Lower lobe of right lung (tissue), 2 donors: ENCODE results near the gene ULK4. TPM values are rescaled to one million over a fixed set of nuclear protein-coding genes. Genes with fewer than 3 reads are reported as not detected.
"Not testable (repeated sequence)": the region's sequence is repeated elsewhere in the genome, so short reads cannot be mapped to it uniquely, and the experiment has no call there.

Experiments used
- ATAC-seq, 2 donors: fragments of 200-7000 bp; cut with Tn5 transposase; one replicate each; pipeline ENCODE4 v1.9.1; 2020 to 2022; ENCODE audit warnings: mild to moderate bottlenecking in 2 of 2, moderate library complexity in 2 of 2
- DNase-seq: peaks from one replicate; pipeline ENCODE4 v3.0.0-alpha.2; 2020
- H3K27ac ChIP-seq: fragments of 200-600 bp; one replicate; pipeline ENCODE4 v1.8.0; 2022
- H3K27me3 ChIP-seq: fragments of 200-600 bp; one replicate; pipeline ENCODE4 v1.8.0; 2022; ENCODE audit warnings: low read depth
- H3K36me3 ChIP-seq: fragments of 200-600 bp; one replicate; pipeline ENCODE4 v1.8.0; 2022; ENCODE audit warnings: mild to moderate bottlenecking
- H3K4me1 ChIP-seq: fragments of 200-600 bp; one replicate; pipeline ENCODE4 v1.8.0; 2022
- H3K4me3 ChIP-seq: fragments of 200-600 bp; one replicate; pipeline ENCODE4 v1.8.0; 2022; ENCODE audit warnings: mild to moderate bottlenecking
- H3K9me3 ChIP-seq: fragments of 200-600 bp; one replicate; pipeline ENCODE4 v1.8.0; 2022
- CTCF ChIP-seq: fragments of 200-600 bp; IDR thresholded peaks from one replicate; pipeline ENCODE4 v1.8.0; 2022; ENCODE audit warnings: antibody characterized with exemption, mild to moderate bottlenecking
- intact Hi-C: fragments of 100-400 bp; cut with DNase I; formaldehyde crosslinking; loops from one replicate; pipeline ENCODE4 v1.11.0; 2022
- total RNA-seq: library from RNA; stranded (reverse); fragmentation: NEBNext Ultra II Directional; extraction: Animal tissue kit (Norgen Biotek cat#: 25700); gene quantifications from one replicate; pipeline ENCODE4 v1.2.1, GENCODE V29; 2021
- donor health status: DM: no; HTN: yes; CAD: no; lungs with severe emphysema.

Gene ULK4
- total RNA-seq, 1 donor from 2014 or later = 11.4 TPM

DNA sequence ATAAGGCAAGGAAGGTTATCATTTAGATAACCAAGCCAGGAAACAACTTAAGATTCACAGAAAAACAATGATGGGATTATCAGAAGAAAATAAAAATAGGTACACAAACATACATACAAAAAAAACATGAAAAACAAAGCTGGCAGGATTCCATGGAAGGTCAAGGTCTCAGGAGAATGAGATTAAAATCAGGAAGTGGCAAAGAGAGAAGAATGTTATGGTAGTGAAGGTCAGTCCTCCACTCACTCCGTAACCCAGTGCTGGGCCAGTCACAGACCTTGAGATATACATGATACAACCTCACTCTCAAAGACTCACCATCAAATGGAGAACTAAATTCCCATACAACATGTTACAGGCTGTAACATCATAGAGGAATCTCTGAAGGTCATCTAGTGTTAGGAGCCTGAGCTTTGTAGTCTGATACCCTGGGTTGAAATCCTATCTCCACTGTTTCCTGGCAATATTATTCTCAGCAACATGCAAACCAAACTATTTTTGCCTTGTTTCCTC, 668.7 kb downstream of the ULK4 start:
- intact Hi-C loops = no loop called here
- H3K27me3 ChIP-seq = no peaks in the 10 kb centered on the region
- H3K27ac ChIP-seq = no peak overlapping the region
- no peak for TF ChIP-seq CTCF
- H3K4me3 ChIP-seq = no peak overlapping the region
- no peaks in the 10 kb centered on the region for H3K4me1 ChIP-seq
- no peak for DNase-seq
- ATAC-seq = no peak
- H3K36me3 ChIP-seq = no peaks in the 10 kb centered on the region
- no peaks in the 10 kb centered on the region for H3K9me3 ChIP-seq

GRCh38 chr3:41290736-41291135, 671.2 kb downstream of the ULK4 start:
- TF ChIP-seq CTCF = no peak
- Histone ChIP-seq H3K4me3 (no peak overlapping the region), H3K27ac (no peak overlapping the region), H3K4me1 (no peaks in the 10 kb centered on the region), H3K9me3 (no peaks in the 10 kb centered on the region), H3K36me3 (no peaks in the 10 kb centered on the region), H3K27me3 (no peaks in the 10 kb centered on the region)
- no peak for DNase-seq
- no peak for ATAC-seq
- intact Hi-C loops = no loop called here

DNA sequence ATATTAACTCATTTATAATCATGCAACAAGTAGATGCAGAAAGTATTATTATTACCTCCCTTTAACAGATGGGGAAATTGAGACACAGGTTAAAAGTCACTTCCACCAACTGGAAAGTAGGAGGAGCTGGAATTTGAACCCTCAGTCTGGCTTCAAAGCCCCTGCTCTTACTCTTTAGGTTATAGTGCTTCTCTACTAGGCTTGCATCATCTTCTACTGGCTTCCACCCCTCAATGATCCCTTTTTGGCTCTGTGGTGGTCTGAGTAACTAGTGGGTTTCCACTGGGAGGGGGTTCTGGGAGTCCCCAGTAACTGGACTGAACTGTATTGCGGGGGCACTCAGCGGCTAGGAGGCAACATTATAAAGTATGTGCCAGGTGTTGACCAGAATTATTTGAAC, 671.6 kb downstream of the ULK4 start:
- no peak for ATAC-seq
- no peaks in the 10 kb centered on the region for H3K36me3 ChIP-seq
- H3K27me3 ChIP-seq = no peaks in the 10 kb centered on the region
- intact Hi-C loops = no loop called here
- no peaks in the 10 kb centered on the region for H3K9me3 ChIP-seq
- H3K27ac ChIP-seq = no peak overlapping the region
- no peak overlapping the region for H3K4me3 ChIP-seq
- no peak for TF ChIP-seq CTCF
- no peaks in the 10 kb centered on the region for H3K4me1 ChIP-seq
- DNase-seq = no peak

DNA sequence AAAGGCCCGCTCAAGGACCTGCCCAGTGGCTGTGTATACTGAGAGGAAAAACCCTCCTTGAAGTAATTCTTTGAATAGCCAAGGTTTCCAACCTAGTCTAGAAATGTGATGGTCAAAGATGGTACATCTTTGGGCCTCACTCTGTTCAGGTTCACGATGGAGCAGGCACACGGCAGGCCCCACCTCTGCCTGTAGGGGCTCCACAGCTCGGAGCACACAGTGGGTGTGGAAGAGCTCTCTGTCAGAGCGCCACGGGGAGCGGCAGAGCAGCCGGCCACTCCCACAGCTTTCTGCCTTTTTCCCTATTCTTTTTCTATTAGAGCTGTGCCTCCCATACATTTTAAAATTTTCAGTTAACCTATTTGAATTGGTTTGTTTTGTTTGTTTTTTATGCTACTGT, 673.1 kb downstream of the ULK4 start:
- Histone ChIP-seq H3K4me3 (no peak overlapping the region), H3K9me3 (no peaks in the 10 kb centered on the region), H3K27ac (no peak overlapping the region), H3K27me3 (no peaks in the 10 kb centered on the region), H3K36me3 (no peaks in the 10 kb centered on the region), H3K4me1 (no peaks in the 10 kb centered on the region)
- intact Hi-C loops = no loop called here
- no peak for TF ChIP-seq CTCF
- no peak for DNase-seq
- ATAC-seq = no peak

- intact Hi-C loops = no loop called here
- Histone ChIP-seq H3K9me3 (no peaks in the 10 kb centered on the region), H3K4me1 (no peaks in the 10 kb centered on the region), H3K27me3 (no peaks in the 10 kb centered on the region), H3K27ac (no peak overlapping the region), H3K36me3 (no peaks in the 10 kb centered on the region), H3K4me3 (no peak overlapping the region)
- DNase-seq (no peak), ATAC-seq (no peak)
- TF ChIP-seq CTCF = no peak
Measured at GRCh38 chr3:41286305-41286704, 675.6 kb downstream of the ULK4 start.

GRCh38 chr3:41284934-41285333, 677.0 kb downstream of the ULK4 start:
- H3K4me3 ChIP-seq, H3K4me1 ChIP-seq, DNase-seq, H3K27me3 ChIP-seq, H3K9me3 ChIP-seq, ATAC-seq, H3K36me3 ChIP-seq, intact Hi-C loops, H3K27ac ChIP-seq: not testable (repeated sequence)
